HepG2 (cell line): ENCODE data around the gene OSBPL3. TPM values are rescaled to one million over a fixed set of nuclear protein-coding genes. Genes with fewer than 3 reads are reported as not detected.

Experiments used
- BHLHE40 ChIP-seq: IDR thresholded peaks from 2 replicates; pipeline ENCODE4 v1.6.1; 2011; ENCODE audit warnings: low read length, improper control_type of control experiment
- DNMT3B ChIP-seq: conservative IDR thresholded peaks from 2 replicates; pipeline ENCODE4 v1.6.1; 2016; ENCODE audit warnings: missing biosample characterization, control low read depth
- ERF ChIP-seq: IDR thresholded peaks from 2 replicates; pipeline ENCODE4 v1.6.1; 2018; ENCODE audit warnings: missing biosample characterization, missing genetic modification reagents
- GATAD1 ChIP-seq: IDR thresholded peaks from 2 replicates; pipeline ENCODE4 v1.6.1; 2016; ENCODE audit warnings: missing genetic modification reagents, missing compliant biosample characterization
- HDAC2 ChIP-seq: sonication (generic); formaldehyde crosslinking; IDR thresholded peaks from 2 replicates; pipeline ENCODE4 v1.4.0; 2020; ENCODE audit warnings: missing genetic modification reagents
- PAX8 ChIP-seq: sonication (generic); formaldehyde crosslinking; IDR thresholded peaks from 2 replicates; pipeline ENCODE4 v1.8.0; 2022; ENCODE audit warnings: mild to moderate bottlenecking, missing genetic modification reagents, borderline replicate concordance
- RBFOX2 ChIP-seq: fragments of 200-400 bp; formaldehyde crosslinking; IDR thresholded peaks from 2 replicates; pipeline ENCODE4 v1.6.1; 2017; ENCODE audit warnings: low read depth, mild to moderate bottlenecking, low read length
- SP2 ChIP-seq: sonication (generic); formaldehyde crosslinking; IDR thresholded peaks from 2 replicates; pipeline ENCODE4 v1.5.1; 2020; ENCODE audit warnings: mild to moderate bottlenecking, missing genetic modification reagents
- SPEN ChIP-seq: sonication (generic); formaldehyde crosslinking; IDR thresholded peaks from 2 replicates; pipeline ENCODE4 v1.5.1; 2020; ENCODE audit warnings: low read depth, mild to moderate bottlenecking, missing genetic modification reagents
- TARDBP ChIP-seq: sonication (generic); formaldehyde crosslinking; IDR thresholded peaks from 2 replicates; pipeline ENCODE4 v1.8.0; 2022; ENCODE audit warnings: mild to moderate bottlenecking, missing genetic modification reagents
- THAP7 ChIP-seq: sonication (generic); formaldehyde crosslinking; IDR thresholded peaks from 2 replicates; pipeline ENCODE4 v1.8.1; 2023; ENCODE audit warnings: mild to moderate bottlenecking, missing genetic modification reagents
- THAP9 ChIP-seq: sonication (generic); formaldehyde crosslinking; IDR thresholded peaks from 2 replicates; pipeline ENCODE4; 2020; ENCODE audit warnings: missing genetic modification reagents, mild to moderate bottlenecking, borderline replicate concordance
- TOPORS ChIP-seq: sonication (generic); formaldehyde crosslinking; IDR thresholded peaks from 2 replicates; pipeline ENCODE4 v1.8.0; 2023; ENCODE audit warnings: mild to moderate bottlenecking, missing genetic modification reagents
- TP53 ChIP-seq: sonication (generic); formaldehyde crosslinking; conservative IDR thresholded peaks from 2 replicates; pipeline ENCODE4 v1.4.0; 2020; ENCODE audit warnings: missing genetic modification reagents
- ZNF260 ChIP-seq: sonication (generic); formaldehyde crosslinking; IDR thresholded peaks from 2 replicates; pipeline ENCODE4 v1.4.0; 2020; ENCODE audit warnings: missing genetic modification reagents, low read depth, mild to moderate bottlenecking, borderline replicate concordance
- ZNF430 ChIP-seq: sonication (generic); formaldehyde crosslinking; IDR thresholded peaks from 2 replicates; pipeline ENCODE4 v1.9.0; 2021; ENCODE audit warnings: mild to moderate bottlenecking, missing genetic modification reagents
- ZNF564 ChIP-seq: sonication (generic); formaldehyde crosslinking; IDR thresholded peaks from 2 replicates; pipeline ENCODE4 v1.8.1; 2023; ENCODE audit warnings: mild to moderate bottlenecking, missing genetic modification reagents
- ZNF577 ChIP-seq: sonication (generic); formaldehyde crosslinking; IDR thresholded peaks from 2 replicates; pipeline ENCODE4 v1.4.0; 2020; ENCODE audit warnings: mild to moderate bottlenecking, low read depth, missing genetic modification reagents, borderline replicate concordance
- ZNF670 ChIP-seq: sonication (generic); formaldehyde crosslinking; IDR thresholded peaks from 2 replicates; pipeline ENCODE4 v1.8.0; 2022; ENCODE audit warnings: mild to moderate bottlenecking, missing genetic modification reagents, borderline replicate concordance
- ZNF776 ChIP-seq: sonication (generic); formaldehyde crosslinking; IDR thresholded peaks from 2 replicates; pipeline ENCODE4 v1.4.0; 2020; ENCODE audit warnings: mild to moderate bottlenecking, missing genetic modification reagents
- ZNF816 ChIP-seq: sonication (generic); formaldehyde crosslinking; IDR thresholded peaks from 2 replicates; pipeline ENCODE4 v1.8.0; 2022; ENCODE audit warnings: missing genetic modification reagents, mild to moderate bottlenecking, borderline replicate concordance
- polyA plus RNA-seq, 8 experiments: library from polyadenylated mRNA; depleted of rRNA in 3 of 8; stranded (reverse) in 7 of 8; unstranded in 1 of 8; fragments of >200 nt; fragmentation: Illumina TruSeq in 4 of 8; extraction: Trizol in 4 of 8; gene quantifications; 2 replicates each; pipeline versions ENCODE4 v1.2.1 to v1.2.3, GENCODE V29; 2011 to 2016; ENCODE audit warnings: low read depth in 4 of 8, missing spikeins in 1 of 8, mixed read lengths in 1 of 8; ENCODE audit not compliant: insufficient read depth in 1 of 8
- total RNA-seq, 5 experiments: library from RNA; depleted of rRNA; stranded (reverse); fragments of >200 nt; fragmentation: Illumina TruSeq; extraction: Trizol; gene quantifications; 2 replicates each; pipeline ENCODE4 v1.2.3, GENCODE V29; 2016; ENCODE audit warnings: low read depth in 1 of 5
- TF ChIP-seq, protein P1 (sequence below): sonication (generic); formaldehyde crosslinking; IDR thresholded peaks from 2 replicates; pipeline ENCODE4 v1.5.0; 2020; ENCODE audit warnings: mild to moderate bottlenecking, missing genetic modification reagents
- TF ChIP-seq, protein P2 (sequence below): sonication (generic); formaldehyde crosslinking; IDR thresholded peaks from 2 replicates; pipeline ENCODE4 v1.8.1; 2023; ENCODE audit warnings: missing genetic modification reagents, mild to moderate bottlenecking, borderline replicate concordance

The OSBPL3 gene
- total and polyA plus RNA-seq, 2 of the 13 experiments (the other 11 are each of a cell fraction or from before 2014, with no cell fraction given), result 8.8 to 28.9 TPM

- TF ChIP-seq TOPORS (no peak), HDAC2 (CRISPR knock-in tag) (peak; percentile 21; the same call in 1 of the 2 replicates), THAP7 (CRISPR knock-in tag) (no peak), PAX8 (CRISPR knock-in tag) (peak; percentile 86; the same call in 1 of the 2 replicates), ZNF816 (CRISPR knock-in tag) (no peak), TARDBP (CRISPR knock-in tag) (no peak), ZNF430 (CRISPR knock-in tag) (0 out of 2 replicates have a peak, but pooled peaks have one; percentile 19), GATAD1 (peak; percentile 18; the same call in 1 of the 2 replicates), ZNF564 (CRISPR knock-in tag) (0 out of 2 replicates have a peak, but pooled peaks have one; percentile 42), ZNF260 (CRISPR knock-in tag) (no peak), ZNF776 (no peak), DNMT3B (CRISPR knock-in tag) (no peak), SPEN (0 out of 2 replicates have a peak, but pooled peaks have one; percentile 27), ZNF577 (no peak), BHLHE40 (no peak), SP2 (CRISPR knock-in tag) (no peak), THAP9 (CRISPR knock-in tag) (0 out of 2 replicates have a peak, but pooled peaks have one; percentile 17), TP53 (no peak), ZNF670 (CRISPR knock-in tag) (no peak), ERF (CRISPR knock-in tag) (no peak), RBFOX2 (peak; percentile 85)
- TF ChIP-seq, protein P1, sequence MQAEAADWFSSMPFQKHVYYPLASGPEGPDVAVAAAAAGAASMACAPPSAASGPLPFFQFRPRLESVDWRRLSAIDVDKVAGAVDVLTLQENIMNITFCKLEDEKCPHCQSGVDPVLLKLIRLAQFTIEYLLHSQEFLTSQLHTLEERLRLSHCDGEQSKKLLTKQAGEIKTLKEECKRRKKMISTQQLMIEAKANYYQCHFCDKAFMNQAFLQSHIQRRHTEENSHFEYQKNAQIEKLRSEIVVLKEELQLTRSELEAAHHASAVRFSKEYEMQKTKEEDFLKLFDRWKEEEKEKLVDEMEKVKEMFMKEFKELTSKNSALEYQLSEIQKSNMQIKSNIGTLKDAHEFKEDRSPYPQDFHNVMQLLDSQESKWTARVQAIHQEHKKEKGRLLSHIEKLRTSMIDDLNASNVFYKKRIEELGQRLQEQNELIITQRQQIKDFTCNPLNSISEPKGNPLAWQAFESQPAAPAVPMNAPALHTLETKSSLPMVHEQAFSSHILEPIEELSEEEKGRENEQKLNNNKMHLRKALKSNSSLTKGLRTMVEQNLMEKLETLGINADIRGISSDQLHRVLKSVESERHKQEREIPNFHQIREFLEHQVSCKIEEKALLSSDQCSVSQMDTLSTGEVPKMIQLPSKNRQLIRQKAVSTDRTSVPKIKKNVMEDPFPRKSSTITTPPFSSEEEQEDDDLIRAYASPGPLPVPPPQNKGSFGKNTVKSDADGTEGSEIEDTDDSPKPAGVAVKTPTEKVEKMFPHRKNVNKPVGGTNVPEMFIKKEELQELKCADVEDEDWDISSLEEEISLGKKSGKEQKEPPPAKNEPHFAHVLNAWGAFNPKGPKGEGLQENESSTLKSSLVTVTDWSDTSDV (CRISPR knock-in tag), result no peak
- TF ChIP-seq, protein P2, sequence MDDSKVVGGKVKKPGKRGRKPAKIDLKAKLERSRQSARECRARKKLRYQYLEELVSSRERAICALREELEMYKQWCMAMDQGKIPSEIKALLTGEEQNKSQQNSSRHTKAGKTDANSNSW (CRISPR knock-in tag), result no peak
Observed at GRCh38 chr7:24757353-24758275, 222.4 kb downstream of the OSBPL3 start, which contains the start of gene GSDME (continued).
